VCaP (cell line): ENCODE data around the gene PRKCH.
"Not testable (repeated sequence)": the region's sequence is repeated elsewhere in the genome, so short reads cannot be mapped to it uniquely, and the experiment has no call there.

Experiments
- H3K27ac ChIP-seq: fragments of 450-650 bp; 2 replicates; pipeline ENCODE4 v1.5.1; 2017
- TF ChIP-seq, protein P1 (sequence below): fragments of 450-650 bp; conservative IDR thresholded peaks from 2 replicates; pipeline ENCODE4 v1.5.1; 2017; ENCODE audit warnings: mild to moderate bottlenecking, moderate library complexity

PRKCH gene

DNA sequence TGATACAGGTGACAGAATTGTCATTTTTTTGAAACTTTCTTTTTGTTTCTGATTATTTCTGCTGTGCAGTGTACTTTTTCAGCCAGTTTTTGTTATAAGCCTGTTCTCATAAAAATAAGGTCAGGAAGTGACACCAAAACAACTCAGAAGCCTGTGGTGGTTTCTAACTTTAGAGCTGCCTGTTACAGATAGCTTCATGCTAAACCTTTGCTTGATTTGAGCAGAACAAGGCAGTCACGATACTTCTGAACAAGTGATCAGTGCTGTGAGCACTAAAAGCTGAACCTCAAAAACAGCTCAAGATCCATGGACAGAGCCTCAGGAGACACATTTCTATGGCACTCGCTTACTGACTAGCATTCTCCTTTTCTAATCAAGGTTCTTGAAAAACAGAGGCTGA lies 82.0 kb downstream of the PRKCH start:
- TF ChIP-seq, protein P1, sequence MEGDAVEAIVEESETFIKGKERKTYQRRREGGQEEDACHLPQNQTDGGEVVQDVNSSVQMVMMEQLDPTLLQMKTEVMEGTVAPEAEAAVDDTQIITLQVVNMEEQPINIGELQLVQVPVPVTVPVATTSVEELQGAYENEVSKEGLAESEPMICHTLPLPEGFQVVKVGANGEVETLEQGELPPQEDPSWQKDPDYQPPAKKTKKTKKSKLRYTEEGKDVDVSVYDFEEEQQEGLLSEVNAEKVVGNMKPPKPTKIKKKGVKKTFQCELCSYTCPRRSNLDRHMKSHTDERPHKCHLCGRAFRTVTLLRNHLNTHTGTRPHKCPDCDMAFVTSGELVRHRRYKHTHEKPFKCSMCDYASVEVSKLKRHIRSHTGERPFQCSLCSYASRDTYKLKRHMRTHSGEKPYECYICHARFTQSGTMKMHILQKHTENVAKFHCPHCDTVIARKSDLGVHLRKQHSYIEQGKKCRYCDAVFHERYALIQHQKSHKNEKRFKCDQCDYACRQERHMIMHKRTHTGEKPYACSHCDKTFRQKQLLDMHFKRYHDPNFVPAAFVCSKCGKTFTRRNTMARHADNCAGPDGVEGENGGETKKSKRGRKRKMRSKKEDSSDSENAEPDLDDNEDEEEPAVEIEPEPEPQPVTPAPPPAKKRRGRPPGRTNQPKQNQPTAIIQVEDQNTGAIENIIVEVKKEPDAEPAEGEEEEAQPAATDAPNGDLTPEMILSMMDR: no peak
- H3K27ac ChIP-seq: no peak overlapping the region

GRCh38 chr14:61404637-61405036 lies 83.3 kb downstream of the PRKCH start:
- no peak overlapping the region for H3K27ac ChIP-seq
- TF ChIP-seq, protein P1: no peak

GRCh38 chr14:61406198-61406597 lies 84.8 kb downstream of the PRKCH start:
- TF ChIP-seq, protein P1: no peak
- no peak overlapping the region for H3K27ac ChIP-seq

DNA sequence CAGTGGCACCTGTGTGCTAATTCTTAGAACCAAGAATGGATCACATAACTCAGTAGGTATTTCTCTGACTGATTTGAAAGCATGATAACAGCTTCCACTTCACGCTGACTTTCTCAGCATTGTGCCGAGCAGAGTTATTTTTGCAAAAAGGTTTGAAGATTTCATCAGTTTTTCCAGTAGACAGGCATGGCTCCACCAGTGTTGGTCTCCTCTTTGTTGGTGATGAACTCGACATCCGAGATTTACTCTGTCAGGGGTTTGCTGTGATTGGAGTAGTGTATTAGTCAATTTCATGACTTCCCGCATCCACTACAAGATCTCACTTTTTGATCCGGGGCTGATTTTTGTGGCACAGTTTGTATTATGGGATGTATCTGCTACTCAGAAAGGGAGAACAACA lies 85.3 kb downstream of the PRKCH start:
- no peak overlapping the region for H3K27ac ChIP-seq
- TF ChIP-seq, protein P1: no peak

DNA sequence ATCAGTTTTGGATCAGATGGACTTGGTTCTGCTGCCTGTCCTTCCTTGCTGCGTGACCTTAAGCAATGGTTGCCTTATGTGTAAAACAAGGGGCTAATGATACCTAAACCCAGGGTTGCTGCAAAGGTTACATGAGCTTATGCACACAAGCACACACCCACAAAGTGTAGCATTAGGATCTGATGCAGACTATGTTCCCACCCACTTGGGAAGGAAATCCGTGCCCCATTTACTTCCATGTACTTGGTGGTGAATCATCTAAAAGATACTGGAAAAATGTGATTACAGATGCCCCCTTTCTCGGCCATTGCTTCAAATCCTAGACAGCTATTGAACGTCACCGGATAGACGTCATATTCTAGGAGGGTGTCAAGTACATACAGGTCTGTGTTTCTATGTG lies 87.1 kb downstream of the PRKCH start:
- H3K27ac ChIP-seq: peak overlapping the region; percentile 78
- TF ChIP-seq, protein P1: no peak

DNA sequence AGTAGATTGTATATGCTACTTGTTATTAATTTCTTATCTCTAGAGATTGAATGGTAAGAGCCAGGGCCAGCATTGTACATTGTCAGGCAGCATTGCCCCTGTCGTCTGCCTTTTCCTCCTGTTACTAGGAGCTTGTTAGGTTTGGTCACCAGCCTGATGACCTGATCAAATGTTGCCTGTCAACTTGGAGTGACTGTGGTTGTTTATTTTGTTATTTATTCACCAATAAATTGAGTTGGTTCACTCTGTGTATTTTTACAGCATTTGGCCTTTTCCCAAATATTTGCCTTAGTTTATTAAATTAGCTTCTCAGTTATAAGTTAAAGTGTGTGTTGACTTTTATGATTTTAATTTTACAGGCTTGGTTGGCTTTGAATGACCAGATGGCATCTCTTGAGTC lies 88.4 kb downstream of the PRKCH start:
- TF ChIP-seq, protein P1: no peak
- H3K27ac ChIP-seq: peak overlapping the region; percentile 78

DNA sequence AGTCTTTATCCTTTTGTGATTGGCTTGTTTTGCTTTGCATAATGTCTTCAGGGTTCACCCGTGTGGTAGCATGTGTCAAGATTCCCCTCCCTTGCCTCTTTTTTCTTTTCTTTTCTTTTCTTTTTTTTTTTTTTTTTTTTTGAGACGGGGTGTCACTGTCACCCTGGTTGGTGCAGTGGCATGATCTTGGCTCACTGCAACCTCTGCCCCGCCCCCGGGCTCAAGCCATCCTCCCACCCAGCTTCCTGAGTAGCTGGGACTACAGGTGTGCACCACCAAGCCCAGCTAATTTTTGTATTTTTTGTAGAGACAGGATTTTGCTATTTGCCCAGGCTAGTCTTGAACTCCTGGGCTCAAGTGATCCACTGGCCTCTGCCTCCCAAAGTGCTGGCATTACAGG lies 94.6 kb downstream of the PRKCH start:
- H3K27ac ChIP-seq: not testable (repeated sequence)

DNA sequence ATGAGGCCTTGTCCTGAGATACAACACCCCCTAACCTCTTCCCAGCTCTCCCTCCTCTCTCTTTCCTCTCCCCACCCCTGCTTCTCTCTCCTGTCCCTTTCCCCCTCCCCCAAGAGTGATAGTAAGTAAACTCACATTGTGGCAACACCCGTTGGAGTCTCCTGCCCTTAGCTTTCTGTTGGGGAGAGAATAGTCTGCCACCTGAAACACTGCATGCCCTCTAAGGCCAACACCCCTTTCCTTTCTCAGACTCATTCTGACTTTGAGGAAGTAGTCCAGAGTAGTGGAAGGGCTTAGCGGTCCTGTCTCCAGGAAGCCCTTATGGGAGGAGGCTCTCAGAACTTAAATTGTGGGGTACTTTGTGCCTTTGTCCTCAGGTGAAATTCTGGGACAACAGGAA lies 95.2 kb downstream of the PRKCH start:
- TF ChIP-seq, protein P1: no peak
- H3K27ac ChIP-seq: no peak overlapping the region
